Ammon's horn (tissue), 1 donor: Measurements from ENCODE around the gene RNF126.

Experiments
- DNase-seq: peaks from one replicate; pipeline ENCODE4 v3.0.0-alpha.2; 2016; ENCODE audit warnings: low spot score

Gene RNF126

GRCh38 chr19:662207-662961 is 630 bp downstream of the RNF126 start:
- DNase-seq, result no peak

DNA sequence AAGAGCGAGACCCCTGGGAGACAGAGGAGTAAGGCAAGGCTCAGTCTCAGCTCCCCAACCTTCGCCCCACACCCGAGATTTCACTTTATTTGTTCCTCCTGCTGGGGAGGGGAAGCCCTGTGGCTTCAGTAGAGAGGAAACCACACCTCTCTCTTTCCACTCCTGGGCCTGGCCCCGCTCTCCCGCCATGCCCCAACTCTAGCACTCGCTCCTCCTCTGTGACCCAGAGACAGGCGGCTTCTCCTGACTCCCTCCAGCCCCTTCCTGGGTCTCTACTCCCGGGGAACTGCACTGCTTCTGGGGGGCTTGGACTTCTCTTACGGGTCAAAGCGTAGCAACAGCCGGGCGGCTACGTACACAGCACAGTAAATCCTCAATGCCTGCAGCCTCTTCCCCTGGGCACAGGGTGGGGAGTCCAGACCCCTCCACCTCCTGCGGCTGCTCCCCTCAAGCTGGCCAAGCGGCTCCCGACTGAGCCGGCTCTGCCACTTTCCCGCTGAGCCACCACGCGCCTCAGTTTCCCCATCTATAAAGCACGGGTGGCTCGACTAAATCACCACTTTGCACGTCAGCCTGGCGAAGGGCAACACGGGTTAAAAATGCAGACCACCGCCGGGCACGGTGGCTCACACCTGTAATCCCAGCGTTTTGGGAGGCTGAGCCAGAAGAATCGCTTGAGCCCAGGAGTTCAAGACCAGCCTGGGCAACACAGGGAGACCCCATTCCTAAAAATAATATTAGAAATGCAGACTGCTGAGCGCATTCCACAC is 1.4 kb downstream of the RNF126 start:
- DNase-seq, result no peak

GRCh38 chr19:660793-661426 is 2.1 kb downstream of the RNF126 start:
- DNase-seq, result no peak

- no peak for DNase-seq
Measured at GRCh38 chr19:658916-659839, 3.8 kb downstream of the RNF126 start.

DNA sequence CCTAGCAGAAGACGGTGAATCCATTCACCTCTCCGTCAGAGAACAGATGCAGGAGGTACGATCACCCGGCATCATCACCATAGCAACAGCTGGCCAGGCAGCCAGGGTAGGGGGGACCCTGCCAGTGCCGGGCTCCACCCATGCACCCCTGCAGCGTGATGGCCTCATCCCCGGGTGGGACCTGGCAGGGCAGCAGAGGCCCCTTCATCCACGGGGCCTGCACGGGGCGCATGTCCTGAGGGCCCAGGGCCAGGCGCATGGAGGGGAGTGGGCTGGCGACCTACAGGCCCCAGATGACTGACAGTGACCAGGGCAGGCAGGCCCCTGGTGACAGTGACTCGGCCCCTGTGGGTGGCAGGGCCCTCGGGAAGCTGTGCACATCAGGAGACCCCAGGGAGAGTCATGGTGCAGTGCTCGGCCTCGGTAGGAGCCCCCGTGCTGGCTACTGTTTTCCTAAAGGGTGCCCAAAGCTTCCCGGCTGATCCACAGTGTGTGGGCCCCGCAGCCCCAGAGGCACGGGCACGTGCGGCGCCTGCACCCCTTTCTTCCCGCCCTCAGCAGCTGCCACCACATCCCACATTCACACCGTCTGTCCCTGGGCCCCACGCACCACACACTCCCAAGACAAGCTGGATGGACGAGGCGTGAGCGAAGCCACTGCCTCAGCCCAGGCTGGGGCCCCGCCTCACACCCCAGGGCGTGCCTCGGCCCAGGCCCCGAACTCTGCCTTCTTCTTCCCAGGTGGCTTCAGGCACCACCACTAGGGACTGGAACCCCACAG is 4.8 kb downstream of the RNF126 start:
- no peak for DNase-seq

GRCh38 chr19:657611-658010 is 5.4 kb downstream of the RNF126 start:
- no peak for DNase-seq

DNA sequence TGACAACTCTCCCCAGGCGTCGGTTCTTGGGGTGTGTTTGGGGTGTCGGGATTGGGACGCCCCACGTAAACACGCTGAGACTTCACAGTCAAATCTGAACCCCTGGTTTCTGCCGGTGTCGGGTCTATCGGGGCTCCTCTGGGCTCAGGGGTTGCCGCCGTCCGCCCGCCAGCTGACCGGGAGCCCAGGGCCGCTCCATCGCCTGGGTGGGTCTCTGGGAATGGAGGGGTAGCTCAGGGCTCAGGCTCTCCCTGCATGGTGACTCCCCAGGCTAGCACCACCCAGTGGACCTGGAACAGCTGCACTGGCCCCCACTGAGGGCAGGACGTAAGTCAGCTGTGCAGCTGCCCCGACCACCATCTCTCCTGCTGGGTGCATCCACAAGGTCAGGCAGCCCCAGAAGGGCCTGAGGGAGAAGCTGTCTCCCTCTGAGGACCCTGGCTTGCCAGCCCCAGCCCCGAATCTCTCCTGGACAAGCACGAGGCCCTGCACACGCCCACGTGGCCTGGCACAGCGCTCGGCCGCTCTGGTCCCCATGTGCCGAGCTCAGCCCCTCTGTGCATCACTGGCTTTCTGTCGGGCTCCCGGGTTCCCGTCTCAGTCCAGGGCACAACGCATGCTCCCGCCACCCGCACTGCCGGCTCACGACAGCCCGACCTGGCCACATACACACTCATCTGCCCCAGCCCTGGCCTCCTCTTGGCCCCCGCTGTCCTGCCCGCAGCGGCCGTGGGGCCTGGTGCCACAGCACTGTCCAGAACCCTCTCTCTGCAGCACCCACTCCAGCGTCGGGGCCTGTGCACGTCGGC is 6.1 kb downstream of the RNF126 start:
- no peak for DNase-seq

GRCh38 chr19:655691-656090 is 7.3 kb downstream of the RNF126 start:
- no peak for DNase-seq

DNA sequence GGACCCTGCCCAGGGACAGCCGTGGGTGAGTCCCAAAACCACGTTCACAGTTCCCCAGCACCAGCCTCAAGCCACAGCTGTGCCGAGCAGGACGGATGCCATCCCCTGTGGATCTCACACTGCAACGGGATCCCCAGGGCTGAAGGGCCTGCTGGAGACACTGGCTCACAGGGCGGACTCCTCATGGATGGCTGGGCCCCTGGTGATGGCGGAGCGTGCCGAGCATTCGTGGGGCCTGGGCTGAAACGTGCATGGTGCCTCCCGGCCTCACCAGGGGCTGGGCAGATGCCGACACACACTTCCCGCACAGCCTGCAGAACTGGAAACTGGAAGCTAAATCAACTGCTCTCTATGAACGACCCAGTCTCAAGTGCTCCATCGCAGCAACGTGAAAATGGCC is 9.6 kb downstream of the RNF126 start:
- no peak for DNase-seq

- no peak for DNase-seq
Measured at GRCh38 chr19:652467-653389, 10.3 kb downstream of the RNF126 start.

DNA sequence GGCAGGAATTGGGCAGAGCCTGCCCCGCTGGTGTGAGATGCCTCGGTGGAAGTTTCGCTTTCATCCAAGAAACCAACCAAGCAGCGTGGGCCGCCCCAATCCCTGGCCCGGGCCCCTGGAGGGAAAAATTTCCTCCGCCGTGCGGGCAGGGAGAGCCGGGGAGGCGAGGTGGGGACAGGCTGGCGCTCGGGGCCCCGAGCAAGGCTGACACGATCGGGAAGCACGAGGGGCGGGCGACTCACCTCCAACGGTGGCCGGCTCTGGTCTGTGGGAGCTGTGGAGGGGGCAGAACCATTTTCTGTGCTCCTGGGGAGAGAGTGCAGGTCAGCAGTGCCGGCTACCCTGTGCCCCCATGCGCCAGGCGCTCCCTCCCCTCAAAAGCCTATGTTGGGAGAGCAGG is 11.0 kb downstream of the RNF126 start:
- no peak for DNase-seq

- DNase-seq, result no peak
Measured at GRCh38 chr19:651114-651818, 11.7 kb downstream of the RNF126 start.

GRCh38 chr19:650121-650520 is 12.9 kb downstream of the RNF126 start:
- no peak for DNase-seq

DNA sequence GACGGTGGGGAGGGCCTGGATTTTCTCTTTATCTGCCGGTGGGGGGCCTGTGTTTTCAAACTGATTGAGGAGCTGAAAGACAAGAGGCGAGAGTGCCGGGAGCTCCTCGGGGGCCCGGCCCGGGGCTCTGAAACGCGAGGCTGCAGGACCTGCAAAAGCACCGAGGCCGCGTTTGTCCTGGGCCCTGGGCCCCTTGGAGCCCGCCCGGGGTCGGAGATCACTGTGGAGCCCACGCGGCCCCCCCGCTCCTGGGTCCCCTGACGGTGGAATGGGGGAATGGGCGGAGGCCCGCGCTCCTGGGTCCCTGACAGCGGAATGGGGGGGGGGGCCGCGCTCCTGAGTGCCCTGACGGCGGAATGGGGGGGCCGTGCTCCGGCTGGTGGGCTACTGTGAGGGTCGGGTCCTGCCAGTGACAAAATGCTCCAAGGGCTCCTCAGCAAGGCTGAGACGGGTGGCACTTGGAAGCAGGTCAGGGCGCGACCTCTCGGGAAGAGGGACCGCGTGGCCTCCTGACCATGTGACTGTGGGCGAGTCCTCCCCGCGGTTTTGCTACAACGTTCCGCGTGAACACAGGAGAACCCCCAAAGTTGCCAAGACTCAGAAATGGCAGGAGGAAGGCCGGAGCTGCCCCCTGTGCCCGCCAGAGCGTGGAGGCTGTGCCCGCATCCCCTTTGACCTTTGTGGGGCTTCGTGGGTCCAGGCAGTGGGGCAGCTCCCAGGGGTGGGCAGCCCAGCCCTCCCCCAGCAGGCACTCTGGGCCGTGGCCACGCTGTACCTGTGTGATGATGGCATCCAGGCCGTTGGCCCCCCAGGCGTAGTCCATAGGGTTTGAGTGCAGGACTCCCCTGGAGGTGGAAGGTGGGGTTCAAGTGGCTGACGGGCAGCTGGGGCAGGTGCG is 13.9 kb downstream of the RNF126 start:
- DNase-seq, result no peak

DNA sequence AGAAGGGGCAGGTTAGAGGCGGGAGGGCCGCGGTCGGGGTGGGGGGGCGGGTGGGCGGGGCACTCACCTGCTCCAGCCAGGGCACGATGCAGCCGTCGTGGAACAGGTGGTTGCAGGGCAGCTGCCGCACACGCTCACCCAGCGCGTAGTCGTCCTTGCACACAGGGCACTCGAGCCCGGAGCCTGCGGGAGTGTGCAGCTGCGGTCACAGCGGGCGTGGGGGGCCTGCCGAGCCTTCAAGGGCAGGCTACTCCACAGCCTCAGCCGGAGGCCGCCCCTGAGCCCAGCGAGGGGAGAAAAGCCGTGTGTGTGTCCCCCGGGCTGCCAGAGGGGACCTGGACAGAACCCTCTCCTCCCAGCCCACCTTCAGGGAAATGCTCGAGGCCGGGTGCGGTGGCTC is 14.7 kb downstream of the RNF126 start:
- no peak for DNase-seq

DNA sequence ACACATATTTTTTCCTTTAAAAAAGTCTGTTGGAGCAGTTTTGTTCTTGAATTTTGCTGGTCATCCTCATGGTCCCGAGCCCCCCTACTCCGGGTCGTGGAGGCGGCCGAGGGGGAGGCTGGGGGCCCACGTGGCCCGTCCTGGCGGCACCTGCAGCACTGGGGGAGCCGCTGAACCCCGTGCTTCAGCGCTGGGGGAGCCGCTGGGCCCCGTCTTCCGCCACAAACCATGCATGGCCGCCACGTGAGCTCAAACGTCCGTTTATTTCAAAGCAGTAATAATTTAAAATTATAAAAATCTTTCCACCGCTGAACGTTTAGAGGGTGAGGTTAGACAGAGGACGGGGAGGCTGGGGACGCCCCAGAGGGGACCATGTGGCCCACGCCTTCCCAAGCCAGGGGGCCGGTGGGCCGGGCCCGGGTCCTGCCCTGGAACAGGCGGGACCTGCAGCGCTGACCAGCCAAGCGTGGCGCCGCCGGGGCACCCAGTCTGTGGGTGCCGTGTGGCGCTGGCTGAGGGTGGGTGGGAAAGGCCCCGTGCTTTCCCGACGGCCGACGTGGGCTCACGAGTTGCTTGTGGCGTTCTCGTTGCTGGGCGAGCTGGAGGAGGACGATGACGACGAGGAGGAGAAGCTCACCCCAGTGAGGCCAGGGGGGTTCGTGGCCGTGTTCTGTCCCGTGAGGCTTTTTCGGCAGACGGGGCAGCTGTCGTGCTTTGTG is 15.3 kb downstream of the RNF126 start:
- no peak for DNase-seq
